HG03064 (cell line): ENCODE data around the gene KCNB1.
"Not testable (repeated sequence)": the region's sequence is repeated elsewhere in the genome, so short reads cannot be mapped to it uniquely, and the experiment has no call there.

Source experiments
- ATAC-seq: cut with Tn5 transposase; IDR thresholded peaks from one replicate; pipeline ENCODE4 v1.9.1; 2021; ENCODE audit warnings: low read depth; ENCODE audit not compliant: unreplicated experiment

Gene KCNB1

GRCh38 chr20:49337357-49337756 is 145.1 kb downstream of the KCNB1 start:
- no peak for ATAC-seq

- ATAC-seq: no peak
Observed at GRCh38 chr20:49336786-49337185, 145.7 kb downstream of the KCNB1 start.

- no peak for ATAC-seq
Observed at GRCh38 chr20:49335476-49335875, 147.0 kb downstream of the KCNB1 start.

- ATAC-seq: no peak
Observed at GRCh38 chr20:49330701-49331615, 151.5 kb downstream of the KCNB1 start.

- no peak for ATAC-seq
Observed at GRCh38 chr20:49328790-49329189, 153.7 kb downstream of the KCNB1 start.

GRCh38 chr20:49326026-49326425 is 156.4 kb downstream of the KCNB1 start:
- ATAC-seq: no peak

- ATAC-seq: no peak
Observed at GRCh38 chr20:49324306-49324705, 158.2 kb downstream of the KCNB1 start.

- no peak for ATAC-seq
Observed at GRCh38 chr20:49323622-49324238, 158.7 kb downstream of the KCNB1 start.

- no peak for ATAC-seq
Observed at GRCh38 chr20:49320460-49320859, 162.0 kb downstream of the KCNB1 start.

- no peak for ATAC-seq
Observed at GRCh38 chr20:49319208-49319809, 163.2 kb downstream of the KCNB1 start.

- ATAC-seq: no peak
Observed at GRCh38 chr20:49318430-49319207, 163.8 kb downstream of the KCNB1 start.

GRCh38 chr20:49318091-49318429 is 164.4 kb downstream of the KCNB1 start:
- no peak for ATAC-seq

- no peak for ATAC-seq
Observed at GRCh38 chr20:49316704-49317103, 165.8 kb downstream of the KCNB1 start.

- ATAC-seq: no peak
Observed at GRCh38 chr20:49315580-49315979, 166.9 kb downstream of the KCNB1 start.

GRCh38 chr20:49314052-49314451 is 168.4 kb downstream of the KCNB1 start:
- not testable (repeated sequence) for ATAC-seq
